GM12875 (cell line): ENCODE results near the gene PRKCB.

Experiments
- H3K4me3 ChIP-seq: one replicate; pipeline ENCODE4 v1.5.1; 2011; ENCODE audit warnings: low read depth, low read length, control low read depth
- CTCF ChIP-seq: IDR thresholded peaks from 2 replicates; pipeline ENCODE4 v1.5.1; 2011; ENCODE audit warnings: low read depth, mild to moderate bottlenecking, control low read depth, inconsistent platforms, low read length, moderate library complexity, borderline replicate concordance; ENCODE audit not compliant: insufficient read depth

The PRKCB gene

GRCh38 chr16:24166661-24167528 is 331.1 kb downstream of the PRKCB start:
- TF ChIP-seq CTCF = no peak
- H3K4me3 ChIP-seq = no peak overlapping the region

- H3K4me3 ChIP-seq = no peak overlapping the region
- no peak for TF ChIP-seq CTCF
These were observed 333.1 kb downstream of the PRKCB start for GRCh38 chr16:24168856-24169255.

- no peak for TF ChIP-seq CTCF
These were observed 334.6 kb downstream of the PRKCB start for GRCh38 chr16:24170407-24170806.

GRCh38 chr16:24174504-24174903 is 338.7 kb downstream of the PRKCB start:
- no peak overlapping the region for H3K4me3 ChIP-seq
- TF ChIP-seq CTCF = no peak

More at GRCh38 chr16:24170407-24170806, 334.6 kb downstream of the PRKCB start:
- no peak overlapping the region for H3K4me3 ChIP-seq

GRCh38 chr16:24174957-24175356 is 339.2 kb downstream of the PRKCB start:
- H3K4me3 ChIP-seq = no peak overlapping the region
- TF ChIP-seq CTCF = no peak

- no peak for TF ChIP-seq CTCF
- H3K4me3 ChIP-seq = no peak overlapping the region
These were observed 342.7 kb downstream of the PRKCB start for GRCh38 chr16:24178496-24178895.

- no peak for TF ChIP-seq CTCF
- no peak overlapping the region for H3K4me3 ChIP-seq
These were observed 344.7 kb downstream of the PRKCB start for GRCh38 chr16:24180451-24180850.
